SK-N-SH (cell line): ENCODE measurements around the gene EML1. TPM values are rescaled to one million over a fixed set of nuclear protein-coding genes. Genes with fewer than 3 reads are reported as not detected.

Experiments used
- CTCF ChIA-PET: fragments of 300-600, 350-600 bp; formaldehyde crosslinking; extraction: SDS; loops from one replicate; lab custom pipeline; 2021; lab: Yijun Ruan, JAX
- POLR2A ChIA-PET: fragments of 350-600 bp; sonication (Branson Sonifier 250); formaldehyde crosslinking; extraction: SDS; loops from one replicate; lab custom pipeline; 2020; ENCODE audit warnings: antibody characterized with exemption, inconsistent platforms; lab: Yijun Ruan, JAX
- DNase-seq: peaks from one replicate; pipeline ENCODE4 v3.0.0; 2012
- H2AFZ ChIP-seq: fragments of 200-600 bp; sonication (generic); 2 replicates; pipeline ENCODE4 v1.8.1; 2016; ENCODE audit warnings: antibody characterized with exemption, mild to moderate bottlenecking, low read depth
- H3F3A ChIP-seq: fragments of 200-600 bp; sonication (generic); replicated peaks from 2 replicates; pipeline ENCODE3; 2016; ENCODE audit warnings: antibody characterized with exemption, mild to moderate bottlenecking; ENCODE audit not compliant: insufficient read depth
- H3K27ac ChIP-seq, 2 experiments: fragments of 200-500 bp in 1 of 2; fragments of 200-600 bp in 1 of 2; sonication (Bioruptor generic) in 1 of 2; sonication (generic), shearing (Covaris generic) in 1 of 2; 2 replicates each; pipeline versions ENCODE4 v1.5.1 to v1.6.1; 2014 to 2016; ENCODE audit warnings: low read depth in 2 of 2, inconsistent platforms in 1 of 2, low read length in 1 of 2, mild to moderate bottlenecking in 1 of 2, mixed read lengths in 1 of 2
- H3K27me3 ChIP-seq: fragments of 200-600 bp; sonication (generic), shearing (Covaris generic); 2 replicates; pipeline ENCODE4 v1.6.1; 2016; ENCODE audit warnings: mixed run types; ENCODE audit not compliant: insufficient read depth
- H3K36me3 ChIP-seq, 2 experiments: fragments of 200-500 bp in 1 of 2; fragments of 200-600 bp in 1 of 2; sonication (Bioruptor generic) in 1 of 2; sonication (generic) in 1 of 2; replicated peaks in 1 of 2; 2 replicates each; pipeline versions ENCODE3 to v1.5.1; 2014 to 2016; ENCODE audit warnings: low read length in 1 of 2, mild to moderate bottlenecking in 1 of 2; ENCODE audit not compliant: insufficient read depth in 2 of 2, control insufficient read depth in 1 of 2
- H3K4me1 ChIP-seq, 2 experiments: fragments of 200-500 bp in 1 of 2; fragments of 200-600 bp in 1 of 2; sonication (Bioruptor generic) in 1 of 2; sonication (generic), shearing (Covaris generic) in 1 of 2; 2 replicates each; pipeline versions ENCODE4 v1.5.1 to v1.6.1; 2014 to 2016; ENCODE audit warnings: low read depth in 1 of 2, low read length in 1 of 2, mixed run types in 1 of 2; ENCODE audit not compliant: insufficient read depth in 2 of 2, control insufficient read depth in 1 of 2
- H3K4me2 ChIP-seq: fragments of 200-600 bp; sonication (generic), shearing (Covaris generic); 2 replicates; pipeline ENCODE4 v1.6.1; 2017; ENCODE audit warnings: mixed run types
- H3K4me3 ChIP-seq, 2 experiments: fragments of 200-500 bp in 1 of 2; fragments of 200-600 bp in 1 of 2; sonication (Bioruptor generic) in 1 of 2; sonication (generic), shearing (Covaris generic) in 1 of 2; 2 replicates each; pipeline versions ENCODE4 v1.5.1 to v1.8.1; 2014 to 2016; ENCODE audit warnings: low read depth in 2 of 2, inconsistent platforms in 1 of 2, low read length in 1 of 2, mild to moderate bottlenecking in 1 of 2, mixed read lengths in 1 of 2, moderate library complexity in 1 of 2
- H3K79me2 ChIP-seq: fragments of 200-600 bp; sonication (generic); 2 replicates; pipeline ENCODE4 v1.8.1; 2017; ENCODE audit warnings: mild to moderate bottlenecking; ENCODE audit not compliant: insufficient read depth
- H3K9ac ChIP-seq: fragments of 200-600 bp; sonication (generic); 2 replicates; pipeline ENCODE4 v1.6.1; 2017; ENCODE audit warnings: mixed run types
- H3K9me2 ChIP-seq: fragments of 200-600 bp; sonication (generic); 2 replicates; pipeline ENCODE4 v1.6.1; 2017; ENCODE audit warnings: mixed run types
- H3K9me3 ChIP-seq: fragments of 200-600 bp; sonication (generic); 2 replicates; pipeline ENCODE4 v1.6.1; 2017; ENCODE audit warnings: mixed run types, mild to moderate bottlenecking, moderate library complexity
- H4K20me1 ChIP-seq: fragments of 200-600 bp; sonication (generic); 2 replicates; pipeline ENCODE4 v1.6.1; 2017; ENCODE audit warnings: mild to moderate bottlenecking, mixed run types; ENCODE audit not compliant: insufficient read depth
- ELF1 ChIP-seq: IDR thresholded peaks from 2 replicates; pipeline ENCODE4 v1.4.0; 2012
- EZH2phosphoT487 ChIP-seq: fragments of 200-600 bp; sonication (generic); IDR thresholded peaks from 2 replicates; pipeline ENCODE4 v1.6.1; 2017; ENCODE audit warnings: low read depth, mixed run types, mild to moderate bottlenecking, antibody characterized with exemption, moderate library complexity, borderline replicate concordance
- FOXJ3 ChIP-seq: sonication (generic); formaldehyde crosslinking; IDR thresholded peaks from 2 replicates; pipeline ENCODE4 v1.5.1; 2020; ENCODE audit warnings: mild to moderate bottlenecking, missing genetic modification reagents
- FOXM1 ChIP-seq: IDR thresholded peaks from 2 replicates; pipeline ENCODE4 v1.4.0; 2012; ENCODE audit warnings: low read depth, mild to moderate bottlenecking
- GABPA ChIP-seq: IDR thresholded peaks from 2 replicates; pipeline ENCODE4 v1.4.0; 2012; ENCODE audit warnings: low read depth, mild to moderate bottlenecking
- IRF3 ChIP-seq: fragments of 150-350 bp; IDR thresholded peaks from 2 replicates; pipeline ENCODE4 v1.6.1; 2016; ENCODE audit warnings: mild to moderate bottlenecking, low read depth, low read length
- MAX ChIP-seq: IDR thresholded peaks from 2 replicates; pipeline ENCODE4 v1.4.0; 2012; ENCODE audit warnings: low read depth
- MXI1 ChIP-seq: IDR thresholded peaks from 2 replicates; pipeline ENCODE4 v1.6.1; 2012; ENCODE audit warnings: mild to moderate bottlenecking, low read depth, low read length, improper control_type of control experiment
- NFIC ChIP-seq: IDR thresholded peaks from 2 replicates; pipeline ENCODE4 v1.4.0; 2012; ENCODE audit warnings: borderline replicate concordance
- NRF1 ChIP-seq: IDR thresholded peaks from 2 replicates; pipeline ENCODE4 v1.6.1; 2012; ENCODE audit warnings: low read depth, mild to moderate bottlenecking, low read length
- POLR2AphosphoS5 ChIP-seq: IDR thresholded peaks from 2 replicates; pipeline ENCODE4 v1.6.1; 2012; ENCODE audit warnings: low read depth, low read length
- RFX5 ChIP-seq: IDR thresholded peaks from 2 replicates; pipeline ENCODE4 v1.6.1; 2012; ENCODE audit warnings: mild to moderate bottlenecking, improper control_type of control experiment, low read length
- SIN3A ChIP-seq: IDR thresholded peaks from 2 replicates; pipeline ENCODE4 v1.6.1; 2012; ENCODE audit warnings: low read depth, mild to moderate bottlenecking, low read length, moderate library complexity, borderline replicate concordance
- SMC3 ChIP-seq: IDR thresholded peaks from 2 replicates; pipeline ENCODE4 v1.6.1; 2012; ENCODE audit warnings: low read depth, low read length, improper control_type of control experiment
- USF1 ChIP-seq: IDR thresholded peaks from 2 replicates; pipeline ENCODE4 v1.4.0; 2012; ENCODE audit warnings: low read depth, borderline replicate concordance
- WGBS: methylation state at CpG from one replicate; pipeline ENCODE4 v1.1.6; 2017; ENCODE audit warnings: low lambda C conversion rate; 5-methylcytosine and 5-hydroxymethylcytosine counted together
- polyA plus RNA-seq, 3 experiments: library from polyadenylated mRNA; depleted of rRNA; stranded (reverse); fragments of >200 nt; gene quantifications; 2 replicates each; pipeline ENCODE4 v1.2.3, GENCODE V29; 2012

The EML1 gene
- polyA plus RNA-seq, 1 of the 3 experiments (the other 2 are of a cell fraction): 6.3 TPM

GRCh38 chr14:99769123-99769522 lies 24.1 kb upstream of the EML1 start:
- Histone ChIP-seq H2AFZ (no peak overlapping the region), H3K9ac (no peak overlapping the region), H4K20me1 (no peaks in the 10 kb centered on the region), H3K79me2 (no peaks in the 10 kb centered on the region), H3K36me3 (no peaks in the 10 kb centered on the region), H3K9me2 (no peaks in the 10 kb centered on the region), H3K27ac (no peak overlapping the region), H3K27me3 (no peaks in the 10 kb centered on the region), H3K9me3 (no peaks in the 10 kb centered on the region), H3K4me1 (peaks cover 0 to 15% of the 10 kb centered on the region in 2 experiments; a peak in 1 of 4 replicates), H3K4me2 (no peak overlapping the region), H3K4me3 (no peak overlapping the region), H3F3A (no peaks in the 10 kb centered on the region)
- CTCF ChIA-PET: interaction anchor here (1.3 kb wide), 1 partner anchor 104 kb away, joined by 3 read pairs; no protein-coding TSS in a partner anchor
- WGBS: 76% methylated on average over 5 of the region's 6 CpGs
- POLR2A ChIA-PET: no interaction called here
- no peak for DNase-seq
- TF ChIP-seq MAX (no peak), SIN3A (no peak), IRF3 (no peak), ELF1 (no peak)

- POLR2A ChIA-PET: no interaction called here
- DNase-seq: no peak
- TF ChIP-seq GABPA: no peak
- TF ChIP-seq FOXM1: no peak
- no peak for TF ChIP-seq USF1
- TF ChIP-seq NRF1: no peak
- no peak for TF ChIP-seq MXI1
- no peak for TF ChIP-seq POLR2AphosphoS5
- TF ChIP-seq EZH2phosphoT487: no peak
- no peak for TF ChIP-seq SIN3A
- no peak for TF ChIP-seq ELF1
- TF ChIP-seq RFX5: no peak
- TF ChIP-seq NFIC: no peak
- no peak for TF ChIP-seq FOXJ3 (CRISPR knock-in tag)
- no peak for TF ChIP-seq SMC3
- TF ChIP-seq, all 33 proteins: peak for 0
- Histone ChIP-seq H3K9me2 (no peaks in the 10 kb centered on the region), H3K27me3 (no peaks in the 10 kb centered on the region), H3K27ac (no peak overlapping the region), H4K20me1 (no peaks in the 10 kb centered on the region), H3K4me2 (no peak overlapping the region), H3K36me3 (no peaks in the 10 kb centered on the region), H3F3A (no peaks in the 10 kb centered on the region), H3K4me1 (peaks cover 0 to 22% of the 10 kb centered on the region in 2 experiments; a peak in 2 of 4 replicates), H3K9ac (no peak overlapping the region), H2AFZ (no peak overlapping the region), H3K79me2 (no peaks in the 10 kb centered on the region), H3K4me3 (no peak overlapping the region), H3K9me3 (no peaks in the 10 kb centered on the region)
- WGBS: 81% methylated on average over 3 of the region's 3 CpGs
- CTCF ChIA-PET: interaction anchor here (1.0 to 1.3 kb wide), 2 partner anchors 39 to 103 kb away, joined by 3 to 4 read pairs; no protein-coding TSS in a partner anchor
Observed at GRCh38 chr14:99769799-99770198, 23.4 kb upstream of the EML1 start.
